Pancreas (tissue), 10 donors: ENCODE data around the gene RUNX3. TPM values are rescaled to one million over a fixed set of nuclear protein-coding genes. Genes with fewer than 3 reads are reported as not detected.

Source experiments
- ATAC-seq, 4 donors: fragments of 200-7000 bp; cut with Tn5 transposase; one replicate each; pipeline versions ENCODE4 v1.8.0 to v1.9.1; 2020; ENCODE audit warnings: mild to moderate bottlenecking in 4 of 4, moderate library complexity in 4 of 4
- DNase-seq, 6 donors: peaks; one replicate each; pipeline ENCODE4 v3.0.0-alpha.2; 2020
- FAIRE-seq: peaks from 2 replicates; lab custom pipeline; 2012; peaks lifted over from hg19 to GRCh38; lab: Jason Lieb, UNC
- H3K27ac ChIP-seq, 4 donors: fragments of 200-600 bp; sonication (generic); 1 replicate in 3 of 4; 2 replicates in 1 of 4; pipeline versions ENCODE4 v1.5.0 to v1.8.0; 2020
- H3K27me3 ChIP-seq, 4 donors: fragments of 200-600 bp; one replicate each; pipeline ENCODE4 v1.8.0; 2021
- H3K36me3 ChIP-seq, 3 donors: fragments of 200-600 bp; sonication (generic) in 1 of 3; one replicate each; pipeline versions ENCODE4 v1.5.0 to v1.8.0; 2020 to 2021
- H3K4me1 ChIP-seq, 3 donors: fragments of 200-600 bp; one replicate each; pipeline ENCODE4 v1.8.0; 2021
- H3K4me3 ChIP-seq, 4 donors: fragments of 200-600 bp; sonication (generic) in 2 of 4; one replicate each; pipeline versions ENCODE4 v1.5.0 to v1.8.0; 2020 to 2021
- H3K9me3 ChIP-seq, 4 donors: fragments of 200-600 bp; one replicate each; pipeline ENCODE4 v1.8.0; 2021
- WGBS, 2 donors: extraction: QIAGEN DNeasy Blood & Tissue Kit; methylation state at CpG; one replicate each; pipeline ENCODE4 v1.1.7; 2013; 5-methylcytosine and 5-hydroxymethylcytosine counted together
- intact Hi-C, 3 donors: fragments of 100-400 bp; cut with DNase I; formaldehyde crosslinking; loops; one replicate each; pipeline versions ENCODE4 v1.11.1 to v1.14.2; 2022
- polyA plus RNA-seq, 2 donors: library from polyadenylated mRNA; stranded (reverse); fragments of 200-250 nt; gene quantifications; one replicate each; pipeline ENCODE4 v1.2.3, GENCODE V29; 2013
- total RNA-seq, 6 donors: library from RNA; stranded (reverse); fragmentation: NEBNext Ultra II Directional in 4 of 6; extraction: Animal tissue kit (Norgen Biotek cat#: 25700) in 4 of 6; gene quantifications; one replicate each; pipeline versions ENCODE4 v1.2.1 to v1.2.4, GENCODE V29; 2021 to 2023
- TF ChIP-seq, protein P1 (sequence below), 4 donors: fragments of 200-600 bp; sonication (generic) in 3 of 4; IDR thresholded peaks; one replicate each; pipeline versions ENCODE4 v1.5.0 to v1.8.0; 2021; ENCODE audit warnings: antibody characterized with exemption in 4 of 4
- donor health status: healthy with polysubstance abuse.
- donor health status: DM: no; HTN: no; CAD: no; lungs with moderate emphysema.
- donor health status: DM: no; HTN: no; CAD: no.
- donor health status: control.
- donor health status: control.
- donor health status: Bipolar disorder and iron deficiency.
- donor health status: DM: yes; HTN: yes; CAD: no.
- donor health status: DM: no; HTN: no; CAD: no.
- donor health status: DM: no; HTN: no; CAD: no.
- donor health status: DM: yes; HTN: yes; CAD: no.

Gene RUNX3
- total and polyA plus RNA-seq, 8 donors, result 0.30 to 3.7 (median 0.77) TPM

GRCh38 chr1:24931468-24932231 is 1.6 kb upstream of the RUNX3 start:
- FAIRE-seq, result no peak
- Histone ChIP-seq H3K27me3 (peaks cover 5 to 58% (median 9%) of the 10 kb centered on the region in 4 donors), H3K4me3 (peak overlapping the region in 3 of 4 donors; percentile 4 to 36 (median 10)), H3K27ac (no peak overlapping the region), H3K4me1 (peaks cover 0 to 4% (median 0%) of the 10 kb centered on the region in 3 donors), H3K9me3 (no peaks in the 10 kb centered on the region), H3K36me3 (no peaks in the 10 kb centered on the region)
- intact Hi-C loops, result no loop called here
- peak in 1 of 6 donors; percentile 58 for DNase-seq
- TF ChIP-seq, protein P1, sequence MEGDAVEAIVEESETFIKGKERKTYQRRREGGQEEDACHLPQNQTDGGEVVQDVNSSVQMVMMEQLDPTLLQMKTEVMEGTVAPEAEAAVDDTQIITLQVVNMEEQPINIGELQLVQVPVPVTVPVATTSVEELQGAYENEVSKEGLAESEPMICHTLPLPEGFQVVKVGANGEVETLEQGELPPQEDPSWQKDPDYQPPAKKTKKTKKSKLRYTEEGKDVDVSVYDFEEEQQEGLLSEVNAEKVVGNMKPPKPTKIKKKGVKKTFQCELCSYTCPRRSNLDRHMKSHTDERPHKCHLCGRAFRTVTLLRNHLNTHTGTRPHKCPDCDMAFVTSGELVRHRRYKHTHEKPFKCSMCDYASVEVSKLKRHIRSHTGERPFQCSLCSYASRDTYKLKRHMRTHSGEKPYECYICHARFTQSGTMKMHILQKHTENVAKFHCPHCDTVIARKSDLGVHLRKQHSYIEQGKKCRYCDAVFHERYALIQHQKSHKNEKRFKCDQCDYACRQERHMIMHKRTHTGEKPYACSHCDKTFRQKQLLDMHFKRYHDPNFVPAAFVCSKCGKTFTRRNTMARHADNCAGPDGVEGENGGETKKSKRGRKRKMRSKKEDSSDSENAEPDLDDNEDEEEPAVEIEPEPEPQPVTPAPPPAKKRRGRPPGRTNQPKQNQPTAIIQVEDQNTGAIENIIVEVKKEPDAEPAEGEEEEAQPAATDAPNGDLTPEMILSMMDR (IDR thresholded peaks at IDR 0.05), result no peak
- no peak for ATAC-seq
- WGBS, 2 donors, result 12% methylated on average over 63 of the region's 63 CpGs

GRCh38 chr1:24931146-24931467 is 1.0 kb upstream of the RUNX3 start:
- FAIRE-seq (no peak), ATAC-seq (no peak), DNase-seq (no peak)
- Histone ChIP-seq H3K4me3 (no peak overlapping the region), H3K27me3 (peaks cover 5 to 58% (median 9%) of the 10 kb centered on the region in 4 donors), H3K9me3 (no peaks in the 10 kb centered on the region), H3K36me3 (no peaks in the 10 kb centered on the region), H3K27ac (no peak overlapping the region), H3K4me1 (peaks cover 0 to 4% (median 0%) of the 10 kb centered on the region in 3 donors)
- TF ChIP-seq, protein P1 (IDR thresholded peaks at IDR 0.05), result no peak
- intact Hi-C loops, result no loop called here
- WGBS, 2 donors, result 13 to 17% methylated on average over 20 to 21 of the region's 21 CpGs

DNA sequence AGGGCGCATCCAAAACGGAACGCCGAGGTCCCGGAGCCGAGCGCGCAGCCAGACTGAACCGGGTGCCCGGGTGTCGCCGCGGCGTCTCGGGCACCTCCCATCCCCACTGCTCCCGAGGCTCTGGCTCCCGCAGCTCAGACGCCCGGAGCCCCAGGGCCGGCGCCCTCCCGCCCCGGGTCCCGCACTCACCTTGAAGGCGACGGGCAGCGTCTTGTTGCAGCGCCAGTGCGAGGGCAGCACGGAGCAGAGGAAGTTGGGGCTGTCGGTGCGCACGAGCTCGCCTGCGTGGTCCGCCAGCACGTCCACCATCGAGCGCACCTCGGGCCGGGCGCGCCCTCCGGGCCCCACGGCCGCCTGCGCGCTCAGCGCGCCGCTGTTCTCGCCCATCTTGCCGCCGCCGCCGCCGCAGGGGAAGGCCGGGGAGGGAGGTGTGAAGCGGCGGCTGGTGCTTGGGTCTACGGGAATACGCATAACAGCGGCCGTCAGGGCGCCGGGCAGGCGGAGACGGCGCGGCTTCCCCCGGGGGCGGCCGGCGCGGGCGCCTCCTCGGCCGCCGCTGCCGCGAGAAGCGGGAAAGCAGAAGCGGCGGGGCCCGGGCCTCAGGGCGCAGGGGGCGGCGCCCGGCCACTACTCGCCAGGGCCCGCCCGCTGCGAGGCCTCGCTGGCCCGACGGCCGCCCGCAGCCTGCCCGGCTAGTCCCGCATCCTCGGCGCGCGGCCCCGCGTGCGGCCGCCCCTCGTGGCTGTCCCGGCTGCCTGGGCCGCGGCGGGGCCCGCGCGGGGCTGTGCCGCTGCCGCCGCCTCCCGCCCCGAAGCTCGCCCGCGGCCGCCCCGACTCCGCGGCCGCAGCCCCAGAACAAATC is 447 bp downstream of the RUNX3 start:
- peak overlapping the region in 1 of 4 donors; percentile 35 for H3K4me3 ChIP-seq
- peaks cover 5 to 58% (median 9%) of the 10 kb centered on the region in 4 donors for H3K27me3 ChIP-seq
- H3K36me3 ChIP-seq, result no peaks in the 10 kb centered on the region
- intact Hi-C loops, result no loop called here
- peak in 2 of 4 donors; percentile 4 to 14 for ATAC-seq
- DNase-seq, result peak in 1 of 6 donors; percentile 69
- FAIRE-seq, result no peak
- 4% methylated on average over 58 to 129 of the region's 129 CpGs for WGBS, 2 donors
- no peaks in the 10 kb centered on the region for H3K9me3 ChIP-seq
- peak overlapping the region in 2 of 4 donors; percentile 28 to 54 for H3K27ac ChIP-seq
- peaks cover 0 to 10% (median 0%) of the 10 kb centered on the region in 3 donors for H3K4me1 ChIP-seq
- TF ChIP-seq, protein P1 (IDR thresholded peaks at IDR 0.05), result no peak

DNA sequence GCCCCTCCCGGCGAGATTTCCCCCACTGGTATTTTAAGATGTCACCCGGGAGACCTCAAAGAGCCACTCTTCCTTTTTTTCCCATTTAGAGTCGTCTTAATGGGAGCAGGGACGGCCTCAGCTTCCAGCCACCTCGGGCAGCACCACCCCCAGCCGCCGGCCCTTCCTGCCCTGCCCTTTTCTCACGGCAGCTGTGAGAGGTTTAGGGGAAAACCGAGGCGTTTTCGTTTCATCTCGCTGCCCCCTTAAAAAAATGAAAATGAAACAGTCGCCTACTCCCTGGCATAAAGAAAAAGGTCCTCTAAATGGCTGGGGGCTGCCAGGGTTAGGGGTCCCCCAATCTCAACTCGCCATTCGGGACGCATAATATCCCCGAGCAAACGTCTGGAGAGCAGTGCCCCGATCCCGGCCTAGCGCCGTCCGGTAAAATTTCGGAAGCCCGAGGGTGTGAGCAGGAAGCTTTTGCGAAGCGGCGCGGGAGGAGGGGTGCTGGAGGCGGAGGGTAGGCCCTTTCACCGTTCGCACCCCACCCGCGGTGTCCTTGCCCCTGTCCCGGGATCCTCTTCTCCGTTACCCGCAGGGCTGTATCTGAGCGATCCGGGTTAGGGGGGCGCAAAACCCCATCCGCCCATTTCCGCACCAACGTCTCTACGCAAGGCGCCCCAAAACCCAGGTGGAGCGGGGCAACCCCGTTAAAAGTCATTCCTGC is 1.2 kb downstream of the RUNX3 start:
- intact Hi-C loops, result no loop called here
- Histone ChIP-seq H3K4me3 (peak overlapping the region in 1 of 4 donors; percentile 35), H3K4me1 (peaks cover 0 to 10% (median 0%) of the 10 kb centered on the region in 3 donors), H3K9me3 (no peaks in the 10 kb centered on the region), H3K36me3 (no peaks in the 10 kb centered on the region), H3K27ac (peak overlapping the region in 2 of 4 donors; percentile 28 to 54), H3K27me3 (peaks cover 5 to 62% (median 9%) of the 10 kb centered on the region in 4 donors)
- TF ChIP-seq, protein P1 (IDR thresholded peaks at IDR 0.05), result no peak
- 7% methylated on average over 48 of the region's 48 CpGs for WGBS, 2 donors
- no peak for DNase-seq
- ATAC-seq, result peak in 1 of 4 donors; percentile 8
- no peak for FAIRE-seq
